Breast epithelium (tissue), 3 donors: ENCODE results near the gene CNPY4.

Source experiments
- POLR2A ChIP-seq: fragments of 450-650 bp; IDR thresholded peaks from one replicate; pipeline ENCODE4 v1.6.1; 2016; ENCODE audit warnings: antibody characterized with exemption, mild to moderate bottlenecking, moderate library complexity
- POLR2AphosphoS5 ChIP-seq, 3 donors: sonication (generic); formaldehyde crosslinking; IDR thresholded peaks; one replicate each; pipeline ENCODE4 v1.6.1; 2017; ENCODE audit warnings: antibody characterized with exemption in 3 of 3
- TF ChIP-seq, protein P1 (sequence below), 3 donors: fragments of 450-650 bp; IDR thresholded peaks; one replicate each; pipeline ENCODE4 v1.5.1; 2016 to 2017; ENCODE audit warnings: antibody characterized with exemption in 3 of 3, mild to moderate bottlenecking in 3 of 3, moderate library complexity in 3 of 3

DNA sequence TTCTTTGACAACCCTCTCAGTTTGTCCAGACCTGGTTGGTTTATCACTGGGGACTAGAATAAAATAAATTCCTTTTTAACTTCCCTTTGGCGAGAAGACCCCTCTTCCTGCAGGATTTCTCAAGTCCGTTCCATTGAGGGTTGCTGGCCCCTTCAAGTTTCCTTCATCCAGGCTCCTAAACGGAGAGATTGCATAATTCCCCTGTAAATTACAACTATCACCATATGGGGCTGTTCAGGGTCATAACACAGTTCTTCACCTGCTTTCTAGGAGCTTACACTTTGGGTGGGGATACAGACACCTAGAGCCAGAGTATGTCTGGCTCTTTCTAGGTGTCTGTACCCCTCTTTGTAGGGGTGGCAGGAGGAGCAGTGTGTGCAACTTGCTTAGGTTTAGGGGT is 33.9 kb upstream of the CNPY4 start:
- TF ChIP-seq, protein P1, sequence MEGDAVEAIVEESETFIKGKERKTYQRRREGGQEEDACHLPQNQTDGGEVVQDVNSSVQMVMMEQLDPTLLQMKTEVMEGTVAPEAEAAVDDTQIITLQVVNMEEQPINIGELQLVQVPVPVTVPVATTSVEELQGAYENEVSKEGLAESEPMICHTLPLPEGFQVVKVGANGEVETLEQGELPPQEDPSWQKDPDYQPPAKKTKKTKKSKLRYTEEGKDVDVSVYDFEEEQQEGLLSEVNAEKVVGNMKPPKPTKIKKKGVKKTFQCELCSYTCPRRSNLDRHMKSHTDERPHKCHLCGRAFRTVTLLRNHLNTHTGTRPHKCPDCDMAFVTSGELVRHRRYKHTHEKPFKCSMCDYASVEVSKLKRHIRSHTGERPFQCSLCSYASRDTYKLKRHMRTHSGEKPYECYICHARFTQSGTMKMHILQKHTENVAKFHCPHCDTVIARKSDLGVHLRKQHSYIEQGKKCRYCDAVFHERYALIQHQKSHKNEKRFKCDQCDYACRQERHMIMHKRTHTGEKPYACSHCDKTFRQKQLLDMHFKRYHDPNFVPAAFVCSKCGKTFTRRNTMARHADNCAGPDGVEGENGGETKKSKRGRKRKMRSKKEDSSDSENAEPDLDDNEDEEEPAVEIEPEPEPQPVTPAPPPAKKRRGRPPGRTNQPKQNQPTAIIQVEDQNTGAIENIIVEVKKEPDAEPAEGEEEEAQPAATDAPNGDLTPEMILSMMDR (IDR thresholded peaks at IDR 0.05), result no peak
- TF ChIP-seq POLR2AphosphoS5 (IDR thresholded peaks at IDR 0.05), result no peak
- no peak for TF ChIP-seq POLR2A
